Lower lobe of right lung (tissue), 2 donors: ENCODE results near the gene TSR3. TPM values are rescaled to one million over a fixed set of nuclear protein-coding genes. Genes with fewer than 3 reads are reported as not detected.

Experiments
- ATAC-seq, 2 donors: fragments of 200-7000 bp; cut with Tn5 transposase; one replicate each; pipeline ENCODE4 v1.9.1; 2020 to 2022; ENCODE audit warnings: mild to moderate bottlenecking in 2 of 2, moderate library complexity in 2 of 2
- DNase-seq: peaks from one replicate; pipeline ENCODE4 v3.0.0-alpha.2; 2020
- H3K27ac ChIP-seq: fragments of 200-600 bp; one replicate; pipeline ENCODE4 v1.8.0; 2022
- H3K27me3 ChIP-seq: fragments of 200-600 bp; one replicate; pipeline ENCODE4 v1.8.0; 2022; ENCODE audit warnings: low read depth
- H3K36me3 ChIP-seq: fragments of 200-600 bp; one replicate; pipeline ENCODE4 v1.8.0; 2022; ENCODE audit warnings: mild to moderate bottlenecking
- H3K4me1 ChIP-seq: fragments of 200-600 bp; one replicate; pipeline ENCODE4 v1.8.0; 2022
- H3K4me3 ChIP-seq: fragments of 200-600 bp; one replicate; pipeline ENCODE4 v1.8.0; 2022; ENCODE audit warnings: mild to moderate bottlenecking
- H3K9me3 ChIP-seq: fragments of 200-600 bp; one replicate; pipeline ENCODE4 v1.8.0; 2022
- intact Hi-C: fragments of 100-400 bp; cut with DNase I; formaldehyde crosslinking; loops from one replicate; pipeline ENCODE4 v1.11.0; 2022
- total RNA-seq: library from RNA; stranded (reverse); fragmentation: NEBNext Ultra II Directional; extraction: Animal tissue kit (Norgen Biotek cat#: 25700); gene quantifications from one replicate; pipeline ENCODE4 v1.2.1, GENCODE V29; 2021
- TF ChIP-seq, protein P1 (sequence below): fragments of 200-600 bp; IDR thresholded peaks from one replicate; pipeline ENCODE4 v1.8.0; 2022; ENCODE audit warnings: antibody characterized with exemption, mild to moderate bottlenecking
- donor health status: DM: no; HTN: yes; CAD: no; lungs with severe emphysema.

The TSR3 gene
- total RNA-seq, 1 donor from 2014 or later, result 39.5 TPM

DNA sequence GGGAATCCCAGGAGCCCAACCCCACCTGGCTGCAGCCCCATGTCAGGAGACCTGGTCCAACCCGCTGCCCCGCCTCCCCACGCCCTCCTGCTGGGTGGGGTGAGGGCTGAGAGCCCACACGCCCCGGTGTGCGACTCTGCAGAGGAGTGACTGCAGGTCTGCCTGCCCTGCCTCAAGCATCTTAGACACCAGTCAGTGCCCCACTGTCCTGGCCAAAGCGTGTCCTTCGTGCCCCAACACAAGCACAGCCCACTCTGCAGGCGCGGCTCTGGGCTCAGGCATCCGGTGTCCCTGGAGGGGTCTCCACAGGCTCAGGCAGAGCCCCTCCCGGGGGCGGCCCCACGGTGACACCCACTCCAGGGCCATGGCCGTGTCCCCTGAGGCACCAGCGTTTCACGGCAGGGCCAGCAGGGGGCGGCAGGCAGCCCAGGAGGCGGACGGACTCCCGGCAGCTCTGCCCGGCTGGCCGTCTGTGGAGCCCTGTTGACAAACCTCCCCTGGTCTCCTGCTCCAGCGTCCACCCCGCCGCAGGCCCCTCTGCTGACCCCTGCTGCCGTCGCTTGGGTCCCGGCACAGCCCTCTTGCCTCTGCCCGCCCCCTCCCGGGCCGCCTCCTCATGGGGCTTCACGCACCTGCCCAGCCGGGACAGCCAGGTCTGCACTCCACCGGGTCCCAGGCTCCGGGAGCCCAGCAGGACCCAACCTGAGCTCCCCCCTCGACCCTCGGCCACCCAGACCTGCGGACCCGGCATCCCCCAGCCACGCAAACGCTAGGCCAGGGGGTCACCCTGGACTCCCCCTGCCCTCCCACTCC, 50.8 kb downstream of the TSR3 start:
- ATAC-seq (peak; percentile 83 to 88), DNase-seq (peak; percentile 84)
- Histone ChIP-seq H3K4me1 (peaks cover 10% of the 10 kb centered on the region), H3K9me3 (no peaks in the 10 kb centered on the region), H3K36me3 (no peaks in the 10 kb centered on the region), H3K4me3 (peak overlapping the region; percentile 28), H3K27ac (no peak overlapping the region), H3K27me3 (peaks cover 38% of the 10 kb centered on the region)
- TF ChIP-seq, protein P1, sequence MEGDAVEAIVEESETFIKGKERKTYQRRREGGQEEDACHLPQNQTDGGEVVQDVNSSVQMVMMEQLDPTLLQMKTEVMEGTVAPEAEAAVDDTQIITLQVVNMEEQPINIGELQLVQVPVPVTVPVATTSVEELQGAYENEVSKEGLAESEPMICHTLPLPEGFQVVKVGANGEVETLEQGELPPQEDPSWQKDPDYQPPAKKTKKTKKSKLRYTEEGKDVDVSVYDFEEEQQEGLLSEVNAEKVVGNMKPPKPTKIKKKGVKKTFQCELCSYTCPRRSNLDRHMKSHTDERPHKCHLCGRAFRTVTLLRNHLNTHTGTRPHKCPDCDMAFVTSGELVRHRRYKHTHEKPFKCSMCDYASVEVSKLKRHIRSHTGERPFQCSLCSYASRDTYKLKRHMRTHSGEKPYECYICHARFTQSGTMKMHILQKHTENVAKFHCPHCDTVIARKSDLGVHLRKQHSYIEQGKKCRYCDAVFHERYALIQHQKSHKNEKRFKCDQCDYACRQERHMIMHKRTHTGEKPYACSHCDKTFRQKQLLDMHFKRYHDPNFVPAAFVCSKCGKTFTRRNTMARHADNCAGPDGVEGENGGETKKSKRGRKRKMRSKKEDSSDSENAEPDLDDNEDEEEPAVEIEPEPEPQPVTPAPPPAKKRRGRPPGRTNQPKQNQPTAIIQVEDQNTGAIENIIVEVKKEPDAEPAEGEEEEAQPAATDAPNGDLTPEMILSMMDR, result peak; percentile 89
- intact Hi-C loops, result no loop called here

- peaks cover 10% of the 10 kb centered on the region for H3K4me1 ChIP-seq
- ATAC-seq, result no peak
- H3K9me3 ChIP-seq, result no peaks in the 10 kb centered on the region
- DNase-seq, result no peak
- no peak overlapping the region for H3K27ac ChIP-seq
- intact Hi-C loops, result no loop called here
- no peaks in the 10 kb centered on the region for H3K36me3 ChIP-seq
- TF ChIP-seq, protein P1, result no peak
- H3K27me3 ChIP-seq, result peaks cover 38% of the 10 kb centered on the region
- H3K4me3 ChIP-seq, result no peak overlapping the region
Measured at GRCh38 chr16:1299868-1300203, 51.8 kb downstream of the TSR3 start.

Other genes starting within 250 kb of the TSR3 start
- 8.4 TPM for gene CACNA1H, start 198.8 kb downstream of the TSR3 start, total RNA-seq
- gene TPSG1, start 126.6 kb downstream of the TSR3 start, total RNA-seq, result 2.9 TPM
- gene TPSB2, start 121.7 kb downstream of the TSR3 start, total RNA-seq, result 168 TPM
- 103 TPM for gene TPSAB1, start 111.2 kb downstream of the TSR3 start, total RNA-seq
- 9.6 TPM for gene TPSD1, start 95.8 kb downstream of the TSR3 start, total RNA-seq
- gene UBE2I, start 42.2 kb downstream of the TSR3 start, total RNA-seq, result 93.4 TPM
- gene BAIAP3, start 18.2 kb downstream of the TSR3 start, total RNA-seq, result 8.4 TPM
- gene GNPTG, start 53 bp upstream of the TSR3 start, total RNA-seq, result 89.5 TPM
- gene UNKL, start 62.8 kb upstream of the TSR3 start, total RNA-seq, result 23.1 TPM
- gene UQCC4, start 68.9 kb upstream of the TSR3 start, total RNA-seq, result 9.7 TPM
- not detected for gene PERCC1, start 79.2 kb upstream of the TSR3 start, total RNA-seq
- 3.1 TPM for gene CCDC154, start 92.7 kb upstream of the TSR3 start, total RNA-seq
- gene CLCN7, start 123.2 kb upstream of the TSR3 start, total RNA-seq, result 146 TPM
- gene PTX4, start 137.1 kb upstream of the TSR3 start, total RNA-seq, result not detected
- 27.5 TPM for gene TELO2, start 141.5 kb upstream of the TSR3 start, total RNA-seq
- 63.1 TPM for gene TMEM204, start 181.8 kb upstream of the TSR3 start, total RNA-seq